Left kidney (tissue), 2 donors: Measurements from ENCODE around the gene LPXN. TPM values are rescaled to one million over a fixed set of nuclear protein-coding genes. Genes with fewer than 3 reads are reported as not detected.
"Not testable (repeated sequence)": the region's sequence is repeated elsewhere in the genome, so short reads cannot be mapped to it uniquely, and the experiment has no call there.

Experiments used
- DNase-seq: peaks from one replicate; pipeline ENCODE4 v3.0.0-alpha.2; 2013
- polyA plus RNA-seq: library from polyadenylated mRNA; unstranded; fragments of 120-200 nt; gene quantifications from one replicate; pipeline ENCODE4 v1.2.1, GENCODE V29; 2013; ENCODE audit not compliant: insufficient read length

Gene LPXN
- polyA plus RNA-seq, 1 donor = 10.9 TPM

DNA sequence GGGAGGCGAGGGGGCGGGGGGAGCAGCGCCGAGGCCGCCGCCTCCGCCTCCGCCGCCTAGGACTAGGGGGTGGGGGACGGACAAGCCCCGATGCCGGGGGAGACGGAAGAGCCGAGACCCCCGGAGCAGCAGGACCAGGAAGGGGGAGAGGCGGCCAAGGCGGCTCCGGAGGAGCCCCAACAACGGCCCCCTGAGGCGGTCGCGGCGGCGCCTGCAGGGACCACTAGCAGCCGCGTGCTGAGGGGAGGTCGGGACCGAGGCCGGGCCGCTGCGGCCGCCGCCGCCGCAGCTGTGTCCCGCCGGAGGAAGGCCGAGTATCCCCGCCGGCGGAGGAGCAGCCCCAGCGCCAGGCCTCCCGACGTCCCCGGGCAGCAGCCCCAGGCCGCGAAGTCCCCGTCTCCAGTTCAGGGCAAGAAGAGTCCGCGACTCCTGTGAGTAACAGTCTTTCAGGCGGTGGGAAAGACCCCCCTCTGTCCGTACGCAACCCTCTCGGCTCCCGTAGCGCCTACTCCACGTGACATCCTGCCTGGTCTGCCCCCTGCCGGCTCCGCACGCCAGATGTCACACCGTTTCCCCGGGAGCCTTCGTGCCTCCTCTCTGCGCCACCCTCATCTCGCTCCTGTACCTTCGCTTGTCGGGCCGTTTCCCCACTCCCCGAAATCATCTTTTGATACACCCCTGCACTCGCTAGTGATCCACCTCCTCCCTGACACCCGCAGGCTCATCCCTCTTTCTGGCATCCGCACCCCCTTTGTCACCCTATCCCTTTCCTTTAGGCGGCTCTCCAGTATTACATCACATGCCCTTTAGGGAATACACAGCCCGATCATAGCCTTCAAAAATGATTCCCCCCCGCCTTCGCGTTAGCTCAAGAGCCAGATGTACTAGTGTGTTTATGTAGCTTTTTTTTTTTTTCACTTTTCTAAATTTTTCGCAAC is 3.8 kb upstream of the LPXN start:
- peak; percentile 90 for DNase-seq

DNA sequence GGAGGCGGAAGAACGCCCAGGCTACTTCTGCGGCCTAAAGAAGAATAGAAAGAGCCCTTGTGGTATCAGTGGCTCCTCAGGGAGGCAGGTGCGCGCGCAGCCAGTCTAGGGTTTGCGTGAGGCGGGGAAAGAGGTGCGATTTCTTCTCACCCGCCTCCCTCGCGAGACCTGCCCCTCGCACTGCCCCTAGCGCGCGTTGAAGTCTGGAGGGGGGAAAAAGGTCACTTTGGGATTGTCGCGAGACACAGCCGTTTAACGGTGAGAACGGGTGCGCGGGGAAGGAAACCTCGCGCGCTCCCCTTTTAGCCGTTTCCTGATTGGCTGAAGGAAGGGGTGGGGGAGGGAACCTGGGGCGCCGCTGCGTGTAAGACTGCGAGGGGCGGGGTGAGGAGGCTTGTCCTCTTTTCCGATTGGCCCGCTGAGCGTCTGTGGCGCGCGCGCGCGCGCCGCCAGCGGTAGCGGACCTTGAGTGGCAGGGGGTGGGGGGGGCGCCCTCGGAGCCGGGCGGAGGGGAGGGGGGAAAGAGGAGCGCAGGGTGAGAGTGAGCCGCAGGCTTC is 3.1 kb upstream of the LPXN start, which contains the start of gene ZFP91:
Gene ZFP91 (plus strand): TSS at position 429 of the 557 bp plus-strand sequence. CDS start 219 bp downstream, outside the sequence.
- DNase-seq = peak; percentile 98

DNA sequence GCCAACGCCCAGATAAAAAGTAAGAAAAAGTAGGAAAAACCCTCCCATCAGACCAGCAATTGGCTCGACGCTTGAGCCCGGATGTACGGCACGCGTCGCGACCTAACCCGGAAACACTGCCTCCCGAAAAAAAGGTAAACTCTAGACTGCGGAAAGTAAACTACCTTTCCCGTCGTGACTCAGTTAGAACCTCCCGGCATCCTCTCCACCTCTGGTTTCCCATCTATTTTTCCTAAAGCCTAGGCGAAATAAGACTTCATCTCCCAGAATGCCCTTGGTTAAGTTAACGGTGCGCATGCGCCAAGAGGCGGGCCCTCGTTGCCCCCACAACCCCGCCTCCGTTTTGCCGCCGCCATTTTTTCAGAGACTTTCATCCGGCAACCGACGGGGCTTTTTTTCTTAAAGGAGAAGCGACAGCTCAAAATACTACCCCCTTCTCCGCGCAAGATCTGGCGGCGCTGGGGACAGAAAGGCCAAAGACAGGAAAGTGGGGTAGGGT is 2.5 kb upstream of the LPXN start:
- peak; percentile 98 for DNase-seq

DNA sequence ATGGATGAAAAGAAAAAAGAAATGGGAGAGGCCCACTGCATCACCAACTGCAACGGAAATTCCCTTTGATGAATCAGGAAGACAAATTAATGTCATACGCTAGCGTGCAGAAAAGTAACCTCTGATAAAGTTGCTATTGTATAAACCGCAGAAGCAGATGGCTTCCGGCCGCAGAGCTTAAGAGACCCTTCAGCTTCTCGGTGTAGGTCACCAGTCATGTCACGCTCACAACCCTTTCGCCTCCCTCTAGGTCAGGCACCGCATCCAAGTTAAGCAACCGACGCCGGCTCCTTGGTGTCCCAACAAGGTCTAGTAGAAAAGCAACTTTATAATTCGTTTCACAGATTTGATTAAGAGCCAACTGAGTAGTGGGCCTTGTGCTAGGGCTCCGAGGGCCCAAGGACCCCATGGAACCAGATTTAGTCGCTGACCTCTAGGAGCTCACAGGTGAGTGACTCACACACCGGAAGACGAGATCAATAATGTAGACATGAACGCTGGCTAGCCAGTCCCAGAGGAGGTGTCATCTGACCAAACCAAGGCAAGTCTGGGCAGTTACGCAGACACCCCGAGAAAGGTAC is 2.0 kb upstream of the LPXN start:
- no peak for DNase-seq

DNA sequence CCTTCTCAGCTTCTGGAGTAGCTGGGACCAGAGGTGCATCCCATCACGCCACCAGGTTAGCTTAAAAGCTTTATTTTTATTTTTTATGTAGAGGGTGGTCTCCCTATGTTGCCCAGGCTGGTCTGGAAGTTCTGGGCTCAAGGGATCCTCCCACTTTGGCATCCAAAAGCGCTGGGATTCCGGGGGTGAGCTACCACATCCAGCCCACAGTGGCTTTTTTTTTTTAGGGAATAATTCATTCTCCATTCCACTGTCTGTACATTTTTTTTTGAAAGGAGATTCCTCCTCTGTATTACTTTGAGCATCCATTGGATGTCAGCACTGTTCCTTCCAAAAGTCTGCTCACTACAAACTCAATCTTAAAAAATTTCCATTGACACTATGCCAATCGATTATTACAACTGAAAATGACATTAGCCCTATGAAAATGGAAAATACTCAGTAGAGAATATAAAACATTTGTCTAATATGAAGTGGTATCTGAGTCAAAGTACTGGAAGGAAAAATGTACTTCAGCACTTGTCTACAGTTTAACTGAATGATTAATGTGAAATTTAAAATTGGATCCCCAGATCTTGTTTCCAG is 1.3 kb upstream of the LPXN start:
- DNase-seq = peak; percentile 19

DNA sequence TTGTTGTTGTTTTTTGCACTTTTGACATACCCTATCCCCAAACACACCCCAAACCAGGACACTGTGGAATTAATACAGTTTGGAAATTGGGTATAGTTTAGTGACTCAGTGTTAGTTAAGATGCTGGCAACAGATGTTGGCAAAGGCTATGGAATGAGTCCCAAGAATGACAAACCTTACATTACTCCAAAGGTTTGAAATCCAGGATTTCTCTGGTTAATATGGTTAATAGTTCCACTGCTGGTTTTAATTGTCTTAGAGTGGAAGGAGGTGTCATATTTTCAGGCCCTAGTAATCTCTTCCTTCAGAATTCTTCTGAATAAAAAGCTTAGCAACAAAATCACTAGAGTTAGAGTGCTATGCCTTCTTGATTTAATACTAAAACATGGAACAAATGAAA is 775 bp downstream of the LPXN start:
- DNase-seq = no peak

DNA sequence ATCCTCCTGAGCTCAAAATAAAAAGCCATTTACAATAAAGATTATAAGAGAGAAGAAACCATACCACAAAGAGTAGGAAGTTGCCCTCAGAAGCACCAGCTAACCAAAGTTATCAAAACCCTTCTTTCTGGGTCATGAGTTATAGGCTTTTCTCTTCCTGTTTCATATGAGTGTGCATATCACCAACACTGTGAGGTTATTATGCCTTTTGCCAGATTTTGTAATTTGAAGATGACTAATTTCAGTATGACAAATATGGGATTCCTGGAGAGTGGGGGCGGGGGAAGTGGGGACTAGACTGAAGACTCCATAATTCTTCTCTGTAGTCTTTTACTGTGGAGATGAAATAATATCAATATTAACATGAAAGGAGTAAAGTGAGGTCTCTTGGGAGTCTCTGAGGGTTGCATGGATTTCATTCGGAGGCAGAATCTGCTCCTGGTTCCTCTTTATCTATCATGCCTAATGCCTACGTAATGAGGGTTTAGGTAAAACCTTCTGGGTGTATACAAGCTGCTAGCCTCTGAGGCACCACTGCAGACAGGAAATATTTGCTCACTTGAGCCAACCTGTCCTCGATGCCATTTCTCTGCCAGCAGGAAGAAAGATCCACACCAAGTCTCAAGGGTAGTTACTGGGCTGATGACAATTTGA is 2.1 kb downstream of the LPXN start:
- DNase-seq = no peak

DNA sequence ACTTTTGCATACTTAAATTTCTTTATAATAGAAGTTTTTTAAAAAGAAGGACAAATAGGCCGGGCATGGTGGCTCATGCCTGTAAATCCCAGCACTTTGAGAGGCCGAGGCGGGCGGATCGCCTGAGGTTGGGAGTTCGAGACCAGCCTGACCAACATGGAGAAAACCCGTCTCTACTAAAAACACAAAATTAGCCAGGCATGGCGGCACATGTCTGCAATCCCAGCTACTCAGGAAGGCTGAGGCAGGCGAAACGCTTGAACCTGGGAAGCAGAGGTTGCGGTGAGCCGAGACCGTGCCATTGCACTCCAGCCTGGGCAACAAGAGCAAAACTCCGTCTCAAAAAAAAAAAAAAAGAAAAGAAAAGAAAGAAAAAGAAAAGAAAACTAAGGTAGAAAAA is 2.8 kb downstream of the LPXN start:
- DNase-seq = not testable (repeated sequence)

DNA sequence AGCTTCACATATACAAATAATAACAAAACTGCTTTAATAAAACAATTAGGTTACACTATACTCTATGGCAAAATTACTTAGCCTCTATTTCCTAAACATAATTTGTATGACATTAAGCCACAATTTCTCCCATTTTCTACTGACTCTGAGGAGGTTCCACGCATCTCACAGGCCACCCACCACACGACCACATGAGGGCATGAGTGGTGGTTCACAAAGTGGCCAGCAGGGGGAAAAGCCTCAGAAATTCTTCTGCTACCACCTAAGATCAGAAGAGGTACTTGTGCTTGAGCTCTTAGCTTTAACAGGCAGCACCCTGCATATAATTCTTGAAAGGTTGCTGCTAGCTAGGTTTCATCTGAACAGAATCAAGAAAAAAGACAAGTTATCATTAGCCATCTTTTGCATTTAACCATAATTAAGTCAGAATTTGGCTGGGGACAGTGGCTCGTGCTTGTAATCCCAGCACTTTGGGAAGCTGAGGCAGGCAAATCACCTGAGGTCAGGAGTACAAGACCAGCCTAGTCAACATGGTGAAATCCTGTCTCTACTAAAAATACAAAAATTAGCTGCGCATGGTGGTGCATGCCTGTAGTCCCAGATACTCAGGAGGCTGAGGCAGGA is 7.7 kb downstream of the LPXN start:
- peak; percentile 41 for DNase-seq

DNA sequence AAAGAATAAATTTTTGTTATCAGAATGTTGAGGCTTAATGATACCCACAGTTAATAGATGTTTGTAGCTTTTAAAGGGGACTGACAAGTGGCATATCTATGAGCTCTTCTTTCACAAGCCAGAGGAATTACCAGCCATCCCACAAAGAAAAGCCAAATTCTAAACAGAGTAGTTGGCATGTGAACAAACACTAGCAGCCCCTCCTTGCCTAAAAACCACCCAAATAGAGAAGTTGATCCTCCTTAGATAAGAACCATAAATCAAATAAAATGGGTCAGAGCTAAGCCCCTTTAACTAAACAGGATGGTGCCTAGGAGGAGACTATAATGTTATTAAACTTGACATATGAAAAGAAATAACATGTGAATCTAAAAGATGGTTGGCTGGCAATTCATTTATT is 11.4 kb downstream of the LPXN start:
- no peak for DNase-seq

DNA sequence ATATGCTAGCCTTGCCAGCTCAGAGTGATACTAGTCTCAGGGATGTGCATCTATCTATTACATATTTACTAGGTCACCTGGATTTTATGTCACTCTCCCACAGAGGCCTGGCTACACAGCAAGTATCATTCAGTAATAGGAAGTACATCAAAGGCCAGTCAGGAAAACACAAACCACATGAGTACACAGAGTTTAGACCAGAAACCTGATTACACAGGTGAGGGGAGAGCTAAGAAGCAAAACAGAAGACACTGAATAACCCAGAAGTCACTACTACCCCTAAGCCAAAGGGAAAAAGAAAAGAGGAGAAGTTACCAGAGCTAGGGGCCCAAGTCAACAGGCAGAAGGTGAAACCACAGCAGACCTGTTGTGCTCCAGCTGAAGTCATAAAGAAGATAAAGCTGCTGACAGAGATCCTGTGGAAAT is 13.3 kb downstream of the LPXN start:
- no peak for DNase-seq

DNA sequence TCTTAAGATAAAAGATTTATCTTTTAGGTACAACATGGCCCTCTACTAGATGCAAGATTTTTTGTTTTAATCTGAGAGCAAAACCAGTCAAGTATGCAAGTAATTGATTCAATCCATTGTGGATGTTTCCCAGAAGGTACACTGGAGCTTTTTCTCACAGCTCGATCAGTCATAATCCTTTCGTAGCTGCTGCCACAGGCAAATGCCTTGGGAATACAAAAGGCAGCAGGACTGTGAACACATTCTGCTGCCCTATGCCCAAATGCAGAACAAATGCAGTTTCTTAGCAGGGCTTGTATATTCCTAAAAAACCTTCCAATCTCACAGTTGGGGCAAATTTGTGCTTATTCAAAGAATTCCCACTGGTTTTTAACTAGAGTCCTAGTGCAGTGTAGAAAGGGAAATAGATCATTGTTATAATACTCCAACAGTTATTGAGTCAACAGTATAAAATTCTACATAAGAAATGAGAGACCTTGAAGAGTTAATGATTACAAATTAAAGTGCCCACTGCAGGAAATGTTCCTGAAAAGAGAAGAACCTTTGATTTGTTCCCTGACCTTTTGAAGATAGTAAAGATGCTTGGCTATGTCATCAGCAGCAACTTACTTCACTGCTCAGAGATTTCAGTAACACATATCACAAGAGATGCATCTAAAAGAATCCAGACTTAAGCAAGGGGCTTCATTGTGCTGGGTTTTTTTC is 14.1 kb downstream of the LPXN start:
- DNase-seq = no peak

DNA sequence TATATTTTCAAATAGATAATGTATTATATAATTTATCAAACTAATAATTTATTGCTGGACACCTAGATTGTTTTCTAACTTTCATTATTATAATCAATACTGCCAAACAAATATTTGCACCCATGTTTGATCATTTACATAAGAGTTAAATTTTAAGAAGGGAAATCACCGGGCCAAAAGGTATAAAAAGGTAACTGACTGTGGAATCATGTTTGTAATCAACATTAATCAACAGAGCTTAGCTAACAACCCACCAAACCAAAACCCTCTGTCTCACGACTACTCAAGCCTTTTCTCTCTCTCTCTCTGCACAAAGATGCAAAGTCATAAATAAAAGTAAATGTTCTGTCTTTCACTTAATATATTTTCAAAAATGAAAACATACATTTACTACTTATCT is 14.8 kb downstream of the LPXN start:
- DNase-seq = no peak

DNA sequence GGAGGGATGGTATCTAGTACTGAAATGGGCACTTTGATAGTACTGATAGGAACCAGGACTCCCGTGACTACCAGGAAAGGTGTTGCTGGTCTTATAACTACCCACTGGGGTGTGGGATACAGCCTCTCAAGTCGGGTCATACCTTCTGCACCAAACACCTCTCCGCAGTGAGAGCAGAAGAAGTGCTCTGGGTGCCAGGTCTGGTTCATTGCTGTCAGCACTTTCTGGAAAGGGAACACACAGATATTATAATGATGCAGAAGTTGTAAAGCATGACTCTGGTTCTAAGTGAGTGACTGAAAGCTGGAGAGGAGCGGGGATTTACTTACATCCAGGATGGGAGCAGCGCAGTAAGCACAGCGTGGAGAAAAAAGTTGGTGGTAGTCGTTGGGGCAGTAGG is 26.0 kb downstream of the LPXN start:
- no peak for DNase-seq

DNA sequence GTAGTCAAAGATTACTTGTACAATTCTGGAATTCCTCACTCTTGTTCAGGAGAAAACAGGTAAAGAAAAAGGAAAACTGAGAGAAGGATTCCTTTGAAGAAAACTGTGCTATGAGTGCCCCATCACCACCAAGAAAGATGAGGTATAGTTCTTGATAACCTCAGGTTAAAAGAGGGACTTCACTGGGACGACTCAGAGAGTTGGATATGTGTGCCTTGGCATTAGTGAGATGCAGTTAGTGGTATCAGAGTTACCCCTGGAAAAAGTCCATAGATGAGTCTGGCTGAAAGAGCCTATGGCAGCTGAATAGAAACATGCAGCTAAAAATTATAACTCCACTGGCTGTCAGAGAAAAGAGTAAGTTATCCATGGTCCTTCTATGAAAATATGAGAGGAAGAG is 28.8 kb downstream of the LPXN start:
- DNase-seq = no peak

DNA sequence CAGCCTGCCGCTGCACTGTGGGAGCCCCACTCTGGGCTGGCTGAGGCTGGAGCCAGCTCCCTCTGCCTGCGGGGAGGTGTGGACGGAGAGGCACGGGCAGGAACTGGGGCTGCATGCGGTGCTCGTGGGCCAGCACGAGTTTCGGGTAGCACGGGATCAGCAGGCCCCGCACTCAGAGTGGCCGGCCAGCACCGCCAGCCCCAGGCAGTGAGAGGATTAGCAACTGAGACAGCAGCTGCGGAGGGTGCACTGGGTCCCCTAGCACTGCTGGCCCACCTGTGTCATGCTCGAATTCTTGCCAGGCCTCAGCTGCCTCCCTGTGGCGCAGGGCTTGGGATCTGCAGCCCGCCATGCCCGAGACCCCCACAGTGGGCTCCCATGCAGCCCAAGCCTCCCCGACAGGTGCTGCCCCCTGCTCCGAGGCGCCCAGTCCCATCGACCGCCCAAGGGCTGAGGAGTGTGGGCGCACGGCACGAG is 43.8 kb downstream of the LPXN start:
- DNase-seq = no peak

DNA sequence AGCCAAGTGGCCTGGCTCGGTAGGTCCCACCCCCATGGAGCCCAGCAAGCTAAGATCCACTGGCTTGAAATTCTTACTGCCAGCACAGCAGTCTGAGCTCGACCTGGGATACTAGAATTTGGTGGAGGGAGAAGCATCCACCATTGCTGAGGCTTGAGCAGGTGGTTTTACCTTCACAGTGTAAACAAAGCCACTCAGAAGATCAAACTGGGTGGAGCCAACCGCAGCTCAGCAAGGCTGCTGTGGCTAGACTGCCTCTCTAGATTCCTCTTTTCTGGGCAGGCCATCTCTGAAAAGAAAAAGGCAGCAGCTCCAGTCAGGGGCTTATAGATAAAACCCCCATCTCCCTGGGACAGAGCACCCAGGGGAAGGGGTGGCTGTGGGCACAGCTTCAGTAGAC is 45.4 kb downstream of the LPXN start:
- no peak for DNase-seq

DNA sequence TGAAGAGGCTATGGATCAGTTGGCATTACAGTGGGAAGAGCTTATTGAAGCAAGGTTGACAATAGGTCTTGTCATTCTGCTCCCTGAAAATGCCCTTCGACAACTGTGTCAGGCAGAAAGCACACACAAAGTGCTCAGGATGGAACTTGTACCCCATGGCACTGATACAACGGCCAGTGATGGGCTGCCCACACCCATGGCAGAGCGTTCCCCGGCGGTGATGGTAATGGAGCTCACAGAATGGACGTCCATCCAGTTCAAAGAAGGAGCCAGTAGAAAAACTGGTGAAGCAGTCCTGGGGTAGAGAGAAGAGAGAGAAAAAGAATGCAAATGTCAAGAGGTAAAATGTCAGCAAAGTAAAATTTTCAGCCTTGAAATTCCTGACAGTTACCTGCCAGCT is 48.2 kb downstream of the LPXN start:
- no peak for DNase-seq

DNA sequence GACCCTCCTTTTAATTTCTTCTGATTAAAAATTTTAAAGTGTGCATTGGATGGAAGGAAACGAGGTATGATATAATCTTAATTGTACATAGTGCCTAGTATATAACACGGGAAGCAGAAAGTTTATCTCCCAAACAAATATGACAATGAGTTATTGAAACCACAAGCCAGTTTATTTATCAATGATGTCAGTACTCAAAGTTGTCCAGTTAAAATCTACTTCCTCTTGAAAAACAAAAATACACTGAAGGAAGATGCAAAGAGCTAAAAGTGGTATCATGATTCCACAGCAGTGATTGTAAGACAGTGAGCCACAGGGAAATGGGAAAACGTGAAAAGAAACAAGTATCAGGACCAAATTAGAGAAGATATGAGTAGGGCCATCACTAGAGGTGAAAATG is 48.9 kb downstream of the LPXN start:
- DNase-seq = no peak

DNA sequence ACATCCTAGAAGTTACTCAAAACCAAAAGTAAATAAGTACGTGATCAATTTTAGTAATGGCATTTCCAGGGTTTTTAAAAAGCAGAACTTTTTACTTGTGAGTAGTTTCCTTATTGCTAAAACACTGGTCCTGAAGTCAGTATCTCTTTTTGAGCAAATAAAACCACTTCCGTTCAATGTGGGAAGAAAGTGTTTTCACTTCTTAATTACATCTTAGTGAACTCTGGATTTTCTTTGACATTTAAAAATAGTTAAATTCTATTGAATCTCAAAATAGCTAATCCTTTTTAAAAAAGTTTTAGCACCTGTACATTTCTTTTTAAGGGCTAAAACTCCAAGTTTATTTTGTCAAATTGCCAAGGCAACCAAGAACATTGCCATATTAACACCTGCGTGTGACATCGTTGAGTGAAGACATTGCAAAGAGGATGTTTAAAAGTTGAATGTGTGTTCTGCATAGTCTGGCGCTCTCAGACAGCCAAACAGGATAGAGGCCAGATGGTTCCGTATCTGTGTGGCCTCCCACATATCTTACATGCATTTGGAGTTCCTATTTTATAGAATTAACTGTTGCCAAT is 50.5 kb downstream of the LPXN start:
- no peak for DNase-seq
